DMS53 (cell line): ENCODE measurements around the gene LAGE3.
A peak's percentile ranks its signal among the peaks of the same experiment; 100 is the strongest.

Experiments
- DNase-seq: peaks from one replicate; lab custom pipeline; 2025; lab: John Stamatoyannopoulos, UW

LAGE3 gene

GRCh38 chrX:154458116-154458953 lies 20.7 kb downstream of the LAGE3 start, which contains the start of gene PLXNA3:
PLXNA3 (plus strand) TSS chrX:154458281; CDS start chrX:154460184, 1,903 bp downstream.
- DNase-seq, result peak; percentile 79

DNA sequence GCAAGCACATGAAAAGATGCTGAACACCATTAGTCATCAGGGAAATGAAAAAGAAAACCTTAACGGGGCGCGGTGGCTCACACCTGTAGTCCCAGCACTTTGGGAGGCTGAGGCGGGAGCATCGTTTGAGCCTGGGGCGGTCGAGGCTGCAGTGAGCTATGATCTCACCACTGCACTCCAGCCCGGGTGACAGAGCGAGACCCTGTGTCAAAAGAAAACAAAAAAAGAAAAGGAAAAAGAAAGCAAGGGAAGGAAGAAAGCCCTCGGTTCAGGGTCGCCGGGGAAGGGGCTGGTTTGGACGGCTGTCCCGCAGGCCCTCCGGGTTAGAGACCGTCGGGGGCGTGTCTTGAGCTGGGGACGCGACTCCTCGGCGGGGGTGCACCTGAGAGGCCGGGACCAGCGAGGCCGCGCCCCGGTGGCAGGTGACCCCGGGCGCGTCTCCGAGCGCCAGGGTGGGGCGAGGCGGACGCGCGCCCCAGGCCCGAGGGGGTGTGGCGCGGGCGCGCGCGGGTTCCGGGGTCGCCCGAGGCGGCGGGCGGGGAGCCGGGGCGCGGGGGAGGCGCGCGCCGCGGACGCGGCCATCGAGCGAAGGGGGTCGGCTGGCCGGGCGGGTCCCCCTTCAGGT lies 21.5 kb downstream of the LAGE3 start:
- peak; percentile 84 for DNase-seq

- no peak for DNase-seq
Measured at GRCh38 chrX:154452823-154453222, 26.3 kb downstream of the LAGE3 start.

DNA sequence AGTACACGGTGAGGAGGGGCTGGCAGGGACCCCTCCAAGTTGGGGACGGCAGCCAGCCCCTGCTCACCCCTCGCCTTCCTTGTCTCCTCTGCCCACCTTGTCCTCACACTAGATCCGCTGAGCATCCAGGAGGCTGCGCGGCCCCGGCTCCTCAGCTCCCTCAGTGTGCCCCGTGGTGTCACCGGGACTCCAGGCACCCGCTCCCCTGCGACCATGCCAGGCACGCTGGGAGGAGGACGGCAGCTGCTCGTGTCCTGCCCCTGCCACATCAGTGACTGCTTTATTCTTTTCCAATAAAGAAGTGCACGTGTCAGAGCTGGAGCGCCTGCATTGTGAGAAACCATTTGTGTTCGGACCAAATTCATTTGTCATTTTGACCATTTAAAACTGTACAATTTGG lies 28.8 kb downstream of the LAGE3 start:
- DNase-seq, result no peak

DNA sequence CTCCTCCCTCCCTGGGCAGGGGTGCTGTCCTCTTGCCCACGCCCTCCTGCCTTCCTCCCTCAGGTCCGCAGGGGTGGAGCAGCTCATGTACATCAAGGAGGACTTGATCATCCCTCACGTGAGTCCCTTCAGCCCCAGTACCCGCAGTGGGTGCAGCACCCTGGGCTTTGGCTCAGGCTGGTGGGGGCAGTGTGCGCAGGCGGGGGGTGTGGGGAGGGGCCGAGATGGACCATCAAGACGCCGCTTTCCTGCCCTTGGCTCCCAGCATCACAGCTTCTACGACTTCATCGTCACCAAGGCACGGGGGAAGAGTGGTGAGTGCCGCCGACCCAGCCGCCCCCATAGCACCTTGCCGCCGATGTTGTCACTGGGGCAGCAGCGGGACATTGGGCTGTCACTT lies 29.5 kb downstream of the LAGE3 start:
- DNase-seq, result no peak

- no peak for DNase-seq
Measured at GRCh38 chrX:154448484-154448883, 30.6 kb downstream of the LAGE3 start.

DNA sequence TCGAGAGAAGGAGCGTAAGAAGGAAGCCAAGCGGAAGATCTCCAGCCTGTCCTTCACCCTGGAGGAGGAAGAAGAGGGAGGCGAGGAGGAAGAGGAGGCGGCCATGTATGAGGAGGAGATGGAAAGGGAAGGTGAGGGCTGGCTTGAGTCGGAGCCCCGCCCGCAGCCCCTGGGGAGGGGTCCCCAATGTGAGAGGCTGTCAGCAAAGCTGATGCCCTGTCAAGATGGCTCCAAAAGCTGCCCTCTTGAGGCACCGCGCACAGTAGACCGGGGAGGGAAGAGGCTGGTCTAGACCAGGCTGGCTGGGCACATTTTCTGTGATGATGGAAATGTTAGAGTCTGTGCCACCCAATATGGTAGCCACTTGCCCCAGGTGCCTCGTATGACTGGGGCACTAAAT lies 32.7 kb downstream of the LAGE3 start:
- no peak for DNase-seq

DNA sequence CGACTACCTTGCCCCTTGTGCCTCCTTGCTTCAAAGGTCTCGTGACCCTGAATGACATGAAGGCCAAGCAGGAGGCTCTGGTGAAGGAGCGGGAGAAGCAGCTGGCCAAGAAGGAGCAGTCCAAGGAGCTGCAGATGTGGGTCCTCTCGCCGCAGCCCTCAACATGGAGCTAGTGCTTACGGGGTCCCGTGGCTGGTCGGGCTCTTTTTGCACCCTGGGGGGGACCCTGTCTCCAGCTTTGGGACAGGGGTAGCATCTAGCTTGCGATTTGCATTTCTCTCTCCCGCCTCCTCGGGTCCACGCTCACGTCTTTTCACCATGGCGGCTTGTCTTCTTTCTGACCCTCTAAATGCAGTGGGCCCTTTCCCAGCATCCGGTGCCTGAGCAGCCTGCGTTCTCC lies 33.3 kb downstream of the LAGE3 start:
- DNase-seq, result no peak

- DNase-seq, result no peak
Measured at GRCh38 chrX:154444755-154445246, 34.3 kb downstream of the LAGE3 start.

GRCh38 chrX:154443992-154444754 lies 34.9 kb downstream of the LAGE3 start, which contains the start of gene FAM50A:
FAM50A (plus strand) TSS chrX:154444141; CDS start chrX:154444236, 95 bp downstream.
- DNase-seq, result peak; percentile 87

GRCh38 chrX:154443479-154443910 lies 35.6 kb downstream of the LAGE3 start:
- DNase-seq, result peak; percentile 55

GRCh38 chrX:154441984-154442707 lies 36.9 kb downstream of the LAGE3 start:
- DNase-seq, result peak; percentile 62

- DNase-seq, result no peak
Measured at GRCh38 chrX:154441564-154441963, 37.5 kb downstream of the LAGE3 start.

GRCh38 chrX:154440623-154441357 lies 38.3 kb downstream of the LAGE3 start:
- DNase-seq, result no peak

- no peak for DNase-seq
Measured at GRCh38 chrX:154439841-154440240, 39.2 kb downstream of the LAGE3 start.

- no peak for DNase-seq
Measured at GRCh38 chrX:154437971-154438893, 40.8 kb downstream of the LAGE3 start.

DNA sequence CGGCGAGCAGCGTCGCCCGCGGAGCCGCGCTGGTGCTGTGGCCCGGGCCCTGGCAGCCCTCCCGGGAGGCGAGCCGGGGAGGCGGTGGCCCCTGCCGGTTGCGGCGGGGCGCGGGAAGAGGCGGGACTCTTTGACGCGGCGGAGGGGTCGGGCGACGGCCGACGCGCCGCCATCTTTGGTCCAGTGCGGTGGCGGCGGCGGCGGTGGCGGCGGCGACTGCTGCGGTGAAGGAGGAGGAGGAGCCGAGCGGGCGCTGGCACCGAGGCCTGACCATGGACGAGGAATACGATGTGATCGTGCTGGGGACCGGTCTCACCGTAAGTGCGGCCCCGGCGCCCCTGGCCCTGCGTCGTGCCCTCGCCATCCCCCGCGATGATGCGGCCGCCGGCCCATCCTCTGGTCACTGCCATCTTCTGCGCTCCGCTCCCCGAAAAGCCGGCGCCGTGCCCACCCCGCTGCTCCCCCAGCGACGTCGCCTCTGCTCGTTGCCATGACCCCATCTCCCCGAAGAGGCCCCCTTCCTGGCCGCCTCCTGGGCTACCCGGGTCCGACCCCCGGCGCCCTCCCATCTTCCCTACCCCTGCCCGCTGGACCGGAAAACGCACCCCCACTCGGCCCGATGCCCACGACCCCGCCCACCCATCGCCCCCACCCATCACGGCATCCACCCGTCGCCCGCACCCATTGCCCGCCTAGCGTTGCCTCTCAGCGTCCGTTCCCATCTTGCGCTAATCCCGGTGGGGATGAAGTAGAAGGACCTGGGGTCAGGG lies 41.9 kb downstream of the LAGE3 start, which contains the start of gene GDI1:
Gene GDI1, plus strand, starts transcription at position 172 of the 770 bp plus-strand sequence. Its CDS starts 101 bp downstream, at position 273.
- DNase-seq, result peak; percentile 78

GRCh38 chrX:154436374-154436982 lies 42.6 kb downstream of the LAGE3 start:
- DNase-seq, result peak; percentile 82
